HL-60 (cell line): ENCODE measurements around the gene PPP1R12B.

ENCODE experiments used
- DNase-seq, 2 experiments: peaks; one replicate each; pipeline ENCODE4 v3.0.0-alpha.2; 2010 to 2020; ENCODE audit warnings: low read depth in 1 of 2, low spot score in 1 of 2
- H3K27ac ChIP-seq: fragments of 250-450 bp; sonication (Bioruptor Pico); replicated peaks from 2 replicates; pipeline ENCODE4 v1.5.1; 2020; ENCODE audit warnings: mild to moderate bottlenecking, moderate library complexity
- H3K27me3 ChIP-seq: fragments of 250-450 bp; sonication (Bioruptor Pico); 2 replicates; pipeline ENCODE4 v1.5.1; 2021; ENCODE audit warnings: mild to moderate bottlenecking, moderate library complexity; ENCODE audit not compliant: insufficient read depth, poor library complexity, severe bottlenecking
- H3K4me3 ChIP-seq: replicated peaks from 2 replicates; pipeline ENCODE4 v1.5.1; 2011; ENCODE audit warnings: mild to moderate bottlenecking, control low read depth, low read length; ENCODE audit not compliant: insufficient read depth
- GABPA ChIP-seq: IDR thresholded peaks from 2 replicates; pipeline ENCODE4 v1.6.1; 2012; ENCODE audit warnings: low read depth
- POLR2AphosphoS5 ChIP-seq: IDR thresholded peaks from 2 replicates; pipeline ENCODE4 v1.6.1; 2012; ENCODE audit warnings: low read depth
- SPI1 ChIP-seq: IDR thresholded peaks from 2 replicates; pipeline ENCODE4 v1.6.1; 2012; ENCODE audit warnings: low read depth, mild to moderate bottlenecking, borderline replicate concordance
- TF ChIP-seq, protein P1 (sequence below): IDR thresholded peaks from 2 replicates; pipeline ENCODE4 v1.6.1; 2012; ENCODE audit warnings: low read depth; ENCODE audit not compliant: insufficient replicate concordance
- TF ChIP-seq, protein P2 (sequence below): IDR thresholded peaks from one replicate; pipeline ENCODE4 v1.5.1; 2011; ENCODE audit warnings: low read length, control low read depth, inconsistent platforms; ENCODE audit not compliant: insufficient read depth

PPP1R12B gene

DNA sequence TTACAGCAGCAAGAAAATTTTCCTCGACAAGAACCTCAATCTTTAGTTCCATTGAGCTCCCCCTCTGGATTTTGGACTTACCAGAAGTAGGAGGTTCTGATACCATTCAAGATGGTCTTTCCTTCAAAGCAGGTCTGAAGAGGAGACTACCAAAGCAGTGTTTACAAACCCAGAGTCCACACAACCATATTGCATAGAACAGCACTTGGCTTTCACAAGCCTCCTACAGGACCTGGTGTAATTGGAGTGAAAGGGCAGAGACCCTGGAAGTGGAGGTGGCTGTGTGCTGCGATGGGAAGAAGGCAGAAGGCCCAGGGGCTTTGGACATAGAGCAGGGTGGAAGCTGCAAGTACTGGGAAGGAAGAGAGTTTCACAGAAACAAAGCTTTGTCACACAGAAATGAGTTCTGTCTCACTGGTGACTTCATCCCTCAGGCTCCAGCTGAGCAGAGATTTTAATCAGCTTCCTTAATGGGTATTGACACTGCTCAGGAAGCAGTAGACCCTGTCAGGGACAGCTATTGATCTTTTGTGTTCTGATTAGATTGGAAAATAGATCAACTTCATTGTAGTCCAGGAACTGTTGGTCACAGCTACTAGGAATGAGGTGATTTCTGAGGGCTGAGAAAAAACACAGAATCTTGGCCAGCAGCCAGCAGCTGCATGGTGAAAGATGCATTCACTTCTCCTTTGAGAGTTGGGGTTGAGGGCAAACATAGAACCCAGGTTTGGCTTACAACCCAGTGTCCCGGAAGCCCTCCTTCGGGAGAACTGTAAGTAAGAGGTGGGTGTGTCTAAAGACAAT lies 237.7 kb downstream of the PPP1R12B start:
- no peak overlapping the region for H3K27ac ChIP-seq
- TF ChIP-seq, protein P1, sequence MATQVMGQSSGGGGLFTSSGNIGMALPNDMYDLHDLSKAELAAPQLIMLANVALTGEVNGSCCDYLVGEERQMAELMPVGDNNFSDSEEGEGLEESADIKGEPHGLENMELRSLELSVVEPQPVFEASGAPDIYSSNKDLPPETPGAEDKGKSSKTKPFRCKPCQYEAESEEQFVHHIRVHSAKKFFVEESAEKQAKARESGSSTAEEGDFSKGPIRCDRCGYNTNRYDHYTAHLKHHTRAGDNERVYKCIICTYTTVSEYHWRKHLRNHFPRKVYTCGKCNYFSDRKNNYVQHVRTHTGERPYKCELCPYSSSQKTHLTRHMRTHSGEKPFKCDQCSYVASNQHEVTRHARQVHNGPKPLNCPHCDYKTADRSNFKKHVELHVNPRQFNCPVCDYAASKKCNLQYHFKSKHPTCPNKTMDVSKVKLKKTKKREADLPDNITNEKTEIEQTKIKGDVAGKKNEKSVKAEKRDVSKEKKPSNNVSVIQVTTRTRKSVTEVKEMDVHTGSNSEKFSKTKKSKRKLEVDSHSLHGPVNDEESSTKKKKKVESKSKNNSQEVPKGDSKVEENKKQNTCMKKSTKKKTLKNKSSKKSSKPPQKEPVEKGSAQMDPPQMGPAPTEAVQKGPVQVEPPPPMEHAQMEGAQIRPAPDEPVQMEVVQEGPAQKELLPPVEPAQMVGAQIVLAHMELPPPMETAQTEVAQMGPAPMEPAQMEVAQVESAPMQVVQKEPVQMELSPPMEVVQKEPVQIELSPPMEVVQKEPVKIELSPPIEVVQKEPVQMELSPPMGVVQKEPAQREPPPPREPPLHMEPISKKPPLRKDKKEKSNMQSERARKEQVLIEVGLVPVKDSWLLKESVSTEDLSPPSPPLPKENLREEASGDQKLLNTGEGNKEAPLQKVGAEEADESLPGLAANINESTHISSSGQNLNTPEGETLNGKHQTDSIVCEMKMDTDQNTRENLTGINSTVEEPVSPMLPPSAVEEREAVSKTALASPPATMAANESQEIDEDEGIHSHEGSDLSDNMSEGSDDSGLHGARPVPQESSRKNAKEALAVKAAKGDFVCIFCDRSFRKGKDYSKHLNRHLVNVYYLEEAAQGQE: no peak
- TF ChIP-seq POLR2AphosphoS5 (peak; percentile 36; the same call in 1 of the 2 replicates), SPI1 (peak; percentile 72; the same call in 1 of the 2 replicates), GABPA (no peak)
- TF ChIP-seq, protein P2, sequence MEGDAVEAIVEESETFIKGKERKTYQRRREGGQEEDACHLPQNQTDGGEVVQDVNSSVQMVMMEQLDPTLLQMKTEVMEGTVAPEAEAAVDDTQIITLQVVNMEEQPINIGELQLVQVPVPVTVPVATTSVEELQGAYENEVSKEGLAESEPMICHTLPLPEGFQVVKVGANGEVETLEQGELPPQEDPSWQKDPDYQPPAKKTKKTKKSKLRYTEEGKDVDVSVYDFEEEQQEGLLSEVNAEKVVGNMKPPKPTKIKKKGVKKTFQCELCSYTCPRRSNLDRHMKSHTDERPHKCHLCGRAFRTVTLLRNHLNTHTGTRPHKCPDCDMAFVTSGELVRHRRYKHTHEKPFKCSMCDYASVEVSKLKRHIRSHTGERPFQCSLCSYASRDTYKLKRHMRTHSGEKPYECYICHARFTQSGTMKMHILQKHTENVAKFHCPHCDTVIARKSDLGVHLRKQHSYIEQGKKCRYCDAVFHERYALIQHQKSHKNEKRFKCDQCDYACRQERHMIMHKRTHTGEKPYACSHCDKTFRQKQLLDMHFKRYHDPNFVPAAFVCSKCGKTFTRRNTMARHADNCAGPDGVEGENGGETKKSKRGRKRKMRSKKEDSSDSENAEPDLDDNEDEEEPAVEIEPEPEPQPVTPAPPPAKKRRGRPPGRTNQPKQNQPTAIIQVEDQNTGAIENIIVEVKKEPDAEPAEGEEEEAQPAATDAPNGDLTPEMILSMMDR: no peak
- H3K27me3 ChIP-seq: no peaks in the 10 kb centered on the region
- DNase-seq: peak; percentile 20 to 73
- no peak overlapping the region for H3K4me3 ChIP-seq

DNA sequence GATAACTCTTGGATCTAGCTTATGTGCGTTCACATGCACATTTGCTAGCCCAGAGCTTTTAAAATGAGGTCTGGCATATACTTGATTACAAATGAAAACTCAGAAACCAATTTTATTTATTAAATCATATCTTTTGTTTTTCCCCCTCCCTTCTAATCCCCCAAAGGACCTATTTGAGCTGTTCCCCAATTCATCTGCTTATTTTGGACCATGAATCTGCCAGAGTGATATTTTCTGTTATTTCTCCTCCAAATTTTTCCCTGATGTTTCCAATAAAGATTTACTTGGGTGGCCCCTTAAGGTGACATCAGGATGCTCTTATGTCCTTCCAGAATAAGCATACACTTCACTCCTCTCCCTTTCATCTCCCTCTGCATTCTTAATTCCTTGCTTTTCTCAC lies 238.4 kb downstream of the PPP1R12B start:
- Histone ChIP-seq H3K27ac (no peak overlapping the region), H3K27me3 (no peaks in the 10 kb centered on the region), H3K4me3 (no peak overlapping the region)
- DNase-seq: no peak
- TF ChIP-seq, protein P1: no peak
- TF ChIP-seq, protein P2: no peak
- TF ChIP-seq GABPA (no peak), SPI1 (no peak), POLR2AphosphoS5 (no peak)

- Histone ChIP-seq H3K27me3 (no peaks in the 10 kb centered on the region), H3K4me3 (no peak overlapping the region), H3K27ac (no peak overlapping the region)
- no peak for TF ChIP-seq GABPA
- TF ChIP-seq, protein P1: no peak
- no peak for TF ChIP-seq POLR2AphosphoS5
- no peak for DNase-seq
Observed at GRCh38 chr1:202587859-202588485, 239.5 kb downstream of the PPP1R12B start.
